COR-L47 (cell line): Measurements from ENCODE around the gene MCF2L.

Experiments used
- DNase-seq: peaks from one replicate; lab custom pipeline; 2025; lab: John Stamatoyannopoulos, UW

The MCF2L gene

DNA sequence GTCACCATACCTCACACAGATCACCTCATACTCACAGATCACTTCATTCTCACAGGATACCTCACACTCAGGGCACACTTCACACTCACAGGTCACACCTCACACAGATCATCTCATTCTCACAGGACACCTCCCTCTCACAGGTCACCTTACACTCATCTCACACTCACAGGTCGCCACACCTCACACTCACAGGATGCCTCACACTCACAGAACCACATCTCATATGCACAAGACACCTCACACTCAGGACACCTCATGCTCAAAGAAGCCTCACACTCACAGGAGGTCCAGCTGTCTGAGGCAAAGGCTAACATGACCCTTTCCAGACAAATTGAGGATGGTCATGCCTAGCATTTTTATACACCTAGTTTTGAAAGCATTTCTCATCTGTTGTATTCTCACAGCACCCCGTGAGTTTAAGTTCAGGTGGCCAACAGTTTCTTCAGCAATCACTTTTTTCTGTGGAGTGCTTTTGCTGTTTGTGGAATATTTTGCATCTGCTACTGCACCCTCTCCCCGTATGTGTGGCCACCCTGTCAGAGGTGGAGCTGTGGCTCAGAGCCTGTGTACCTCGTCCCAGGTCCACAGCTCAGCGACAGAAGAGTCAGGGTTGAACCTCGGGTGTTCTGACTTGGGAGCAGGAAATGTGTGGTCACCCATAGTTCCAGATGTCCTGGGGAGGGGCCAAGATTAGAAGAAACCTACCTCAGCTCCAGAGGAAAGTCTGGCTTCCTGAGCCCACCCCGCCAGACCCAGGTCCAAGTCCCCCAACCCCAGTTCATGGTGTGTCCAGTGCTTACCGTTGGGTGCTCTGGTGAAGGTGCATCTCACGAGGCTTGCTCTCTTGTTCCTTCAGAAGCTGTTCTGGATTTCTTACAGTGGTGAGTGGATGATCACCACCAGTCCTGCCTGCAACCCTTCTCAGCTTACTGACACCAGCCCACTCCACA is 144.2 kb downstream of the MCF2L start:
- DNase-seq, result no peak

DNA sequence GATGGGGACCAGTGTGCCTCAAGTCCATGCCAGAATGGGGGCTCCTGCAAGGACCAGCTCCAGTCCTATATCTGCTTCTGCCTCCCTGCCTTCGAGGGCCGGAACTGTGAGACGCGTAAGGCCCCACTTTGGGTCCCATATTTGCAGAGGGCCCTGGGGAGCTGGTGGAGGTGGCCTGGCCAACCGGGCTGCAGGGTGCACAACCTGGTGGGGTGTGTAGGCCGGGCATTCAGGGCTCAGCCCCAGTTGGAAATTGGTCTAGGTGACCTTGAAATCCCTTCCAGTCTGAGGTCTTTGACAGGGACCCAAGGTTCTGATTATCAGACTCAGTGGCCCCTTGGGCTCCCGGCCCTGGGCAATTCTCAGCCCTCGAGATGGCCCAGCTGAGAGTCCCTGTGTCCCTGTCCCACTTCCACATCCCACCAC is 144.8 kb downstream of the MCF2L start:
- no peak for DNase-seq

DNA sequence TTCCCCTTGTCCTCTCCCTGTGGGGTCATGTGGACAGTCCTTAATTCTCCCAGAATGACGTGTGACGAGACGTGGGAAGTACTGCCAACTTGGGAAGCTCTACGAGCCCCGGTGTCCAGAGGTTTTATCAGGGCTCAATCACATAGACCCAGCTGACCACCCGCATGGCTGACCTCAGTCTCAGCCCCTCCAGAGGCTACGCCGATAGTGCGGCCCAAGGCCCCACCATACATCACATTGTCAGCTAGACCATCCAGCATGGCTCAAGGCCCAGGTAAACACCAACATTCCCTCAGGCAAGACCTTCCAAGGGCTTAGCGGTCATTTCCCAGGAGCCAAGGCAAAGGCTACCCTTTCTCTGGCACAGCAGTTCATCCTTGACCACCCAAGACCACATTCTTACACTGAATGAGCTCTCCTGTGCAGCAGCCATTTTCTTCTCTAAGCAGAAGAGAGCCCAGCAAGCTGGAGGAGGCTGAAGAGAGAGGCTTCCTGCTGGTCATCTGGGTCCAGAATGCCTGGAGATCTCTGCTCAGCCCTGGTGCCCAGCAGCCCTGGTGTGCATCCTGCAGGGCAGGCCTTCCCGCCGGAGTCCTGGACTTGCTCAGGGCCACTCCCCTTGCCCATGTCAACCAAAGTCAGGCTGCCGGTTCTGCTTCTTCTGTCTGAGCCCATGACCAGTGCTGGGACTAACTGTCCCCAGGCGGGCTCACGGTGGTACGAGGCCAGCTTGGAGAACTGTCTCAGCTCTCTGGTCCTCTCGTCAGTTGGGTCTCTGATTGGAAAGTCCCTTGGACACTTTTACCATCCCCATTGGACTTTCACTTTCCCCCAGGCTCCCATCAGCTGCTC is 145.7 kb downstream of the MCF2L start:
- DNase-seq, result no peak

DNA sequence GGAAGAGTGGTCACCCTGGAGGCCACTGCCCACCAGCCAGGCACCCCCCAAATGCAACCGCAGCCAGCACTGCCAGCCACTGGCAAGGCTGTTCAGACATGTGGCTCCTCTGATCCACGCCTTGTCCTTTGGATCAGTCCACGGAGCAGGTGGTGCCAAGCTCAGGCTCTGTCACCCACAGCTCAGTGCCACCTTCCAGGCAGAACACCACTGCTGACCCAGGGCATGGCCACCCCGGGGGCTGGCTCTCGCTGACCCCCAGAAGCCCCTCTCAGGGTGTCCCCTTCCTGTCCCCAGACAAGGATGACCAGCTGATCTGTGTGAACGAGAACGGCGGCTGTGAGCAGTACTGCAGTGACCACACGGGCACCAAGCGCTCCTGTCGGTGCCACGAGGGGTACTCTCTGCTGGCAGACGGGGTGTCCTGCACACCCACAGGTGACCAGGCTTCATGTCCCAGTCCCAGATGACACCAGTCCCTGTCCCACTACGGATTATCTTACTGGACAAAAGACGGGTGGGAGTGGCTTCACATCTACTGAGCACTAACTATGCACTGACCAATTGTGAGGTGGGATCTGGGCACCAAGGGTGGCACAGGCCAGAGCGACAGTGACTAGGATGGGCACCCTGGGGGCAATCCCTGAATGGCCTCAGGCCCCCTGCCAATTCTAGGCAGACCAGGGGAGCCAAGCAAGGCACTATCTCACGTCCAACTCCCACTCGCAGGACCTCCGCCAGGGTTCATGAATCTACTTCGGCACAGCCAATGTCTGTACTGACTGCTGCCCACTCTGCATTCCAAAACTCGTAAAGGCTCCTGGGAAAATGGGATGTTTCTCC is 146.6 kb downstream of the MCF2L start:
- DNase-seq, result no peak

DNA sequence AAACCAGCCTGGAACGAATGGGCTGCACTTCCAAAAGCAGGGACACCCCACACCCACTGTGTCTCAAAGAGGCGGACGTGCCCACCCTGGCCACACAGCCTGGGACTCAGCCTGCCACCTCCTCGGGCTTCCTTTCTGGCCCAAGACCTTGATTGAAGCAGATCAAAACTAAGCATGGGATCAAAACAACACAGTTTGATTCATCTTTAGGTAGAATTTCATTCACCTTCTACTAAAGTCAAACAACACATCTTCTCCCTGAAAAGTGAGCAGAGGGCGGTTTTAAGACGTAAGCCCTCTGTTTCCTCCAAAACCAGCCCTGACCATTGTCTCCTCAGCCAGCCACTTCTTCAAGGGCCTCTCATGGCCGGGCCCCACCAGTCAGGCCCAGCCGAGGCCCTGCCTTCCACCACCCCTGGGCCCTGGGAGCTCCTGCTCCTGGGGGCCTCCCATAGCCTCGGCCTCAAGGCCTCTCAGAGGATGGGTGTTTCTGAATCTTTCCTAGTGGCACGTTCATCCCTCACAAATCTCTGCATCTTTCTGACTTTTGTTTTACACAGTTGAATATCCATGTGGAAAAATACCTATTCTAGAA is 147.3 kb downstream of the MCF2L start:
- no peak for DNase-seq

DNA sequence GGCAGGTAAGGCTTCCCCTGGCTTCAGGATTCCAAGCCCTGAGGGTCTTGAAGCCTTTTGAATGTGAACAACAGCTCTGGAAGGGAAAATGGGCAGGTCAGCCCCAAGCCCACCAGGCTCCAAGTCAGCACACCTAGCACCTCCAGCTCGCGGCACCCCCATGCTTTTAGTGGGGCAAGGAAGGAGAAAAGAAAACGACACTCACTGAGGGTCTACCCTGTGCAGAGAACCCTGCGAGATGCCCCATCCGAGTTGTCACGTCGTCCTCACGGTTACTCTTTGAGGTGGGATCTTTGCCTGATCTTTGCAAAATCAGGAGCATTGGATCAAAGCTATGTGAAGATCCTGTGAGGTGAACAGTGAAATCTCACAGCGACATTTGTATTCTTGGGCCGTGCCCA is 147.9 kb downstream of the MCF2L start:
- DNase-seq, result no peak

DNA sequence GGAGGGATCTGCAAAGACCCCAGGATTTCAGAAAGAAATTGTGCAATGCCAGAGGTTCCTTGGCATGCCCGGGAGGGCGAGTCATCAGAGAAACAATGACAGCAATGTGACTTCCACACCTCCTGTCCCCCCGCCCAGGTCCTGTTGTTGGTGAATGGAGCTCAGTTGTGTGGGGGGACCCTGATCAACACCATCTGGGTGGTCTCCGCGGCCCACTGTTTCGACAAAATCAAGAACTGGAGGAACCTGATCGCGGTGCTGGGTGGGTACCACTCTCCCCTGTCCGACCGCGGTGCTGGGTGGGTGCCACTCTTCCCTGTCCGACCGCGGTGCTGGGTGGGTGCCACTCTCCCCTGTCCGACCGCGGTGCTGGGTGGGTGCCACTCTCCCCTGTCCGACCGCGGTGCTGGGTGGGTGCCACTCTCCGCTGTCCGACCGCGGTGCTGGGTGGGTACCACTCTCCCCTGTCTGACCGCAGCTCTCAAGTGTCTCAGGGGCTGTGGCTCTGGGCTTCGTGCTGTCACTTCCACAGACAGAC is 148.4 kb downstream of the MCF2L start:
- DNase-seq, result no peak

DNA sequence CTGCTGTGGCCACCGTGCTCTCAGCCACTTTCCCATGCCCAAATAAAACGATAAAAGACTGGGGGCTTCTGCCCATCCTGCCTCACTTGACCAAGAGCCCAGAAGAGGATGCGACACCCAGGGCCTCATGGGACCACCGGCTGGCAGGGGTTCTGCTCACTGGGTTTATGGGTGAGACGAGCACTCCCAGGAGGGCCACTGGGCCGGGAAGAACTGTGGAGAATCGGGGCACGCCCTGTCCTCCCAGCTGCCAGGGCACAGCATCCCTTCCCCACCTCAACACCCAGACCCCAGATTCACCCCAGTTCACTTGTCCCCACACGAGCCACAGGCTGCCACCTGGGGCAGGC is 148.9 kb downstream of the MCF2L start:
- DNase-seq, result no peak

DNA sequence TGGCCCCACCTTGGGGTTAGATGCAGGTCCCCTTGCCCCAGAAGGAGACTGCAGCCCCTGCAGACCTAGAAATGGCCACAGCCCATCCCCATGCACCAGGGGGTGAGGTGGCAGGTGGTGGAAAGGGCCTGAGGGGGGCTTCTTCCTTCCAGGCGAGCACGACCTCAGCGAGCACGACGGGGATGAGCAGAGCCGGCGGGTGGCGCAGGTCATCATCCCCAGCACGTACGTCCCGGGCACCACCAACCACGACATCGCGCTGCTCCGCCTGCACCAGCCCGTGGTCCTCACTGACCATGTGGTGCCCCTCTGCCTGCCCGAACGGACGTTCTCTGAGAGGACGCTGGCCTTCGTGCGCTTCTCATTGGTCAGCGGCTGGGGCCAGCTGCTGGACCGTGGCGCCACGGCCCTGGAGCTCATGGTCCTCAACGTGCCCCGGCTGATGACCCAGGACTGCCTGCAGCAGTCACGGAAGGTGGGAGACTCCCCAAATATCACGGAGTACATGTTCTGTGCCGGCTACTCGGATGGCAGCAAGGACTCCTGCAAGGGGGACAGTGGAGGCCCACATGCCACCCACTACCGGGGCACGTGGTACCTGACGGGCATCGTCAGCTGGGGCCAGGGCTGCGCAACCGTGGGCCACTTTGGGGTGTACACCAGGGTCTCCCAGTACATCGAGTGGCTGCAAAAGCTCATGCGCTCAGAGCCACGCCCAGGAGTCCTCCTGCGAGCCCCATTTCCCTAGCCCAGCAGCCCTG is 149.4 kb downstream of the MCF2L start:
- DNase-seq, result no peak

DNA sequence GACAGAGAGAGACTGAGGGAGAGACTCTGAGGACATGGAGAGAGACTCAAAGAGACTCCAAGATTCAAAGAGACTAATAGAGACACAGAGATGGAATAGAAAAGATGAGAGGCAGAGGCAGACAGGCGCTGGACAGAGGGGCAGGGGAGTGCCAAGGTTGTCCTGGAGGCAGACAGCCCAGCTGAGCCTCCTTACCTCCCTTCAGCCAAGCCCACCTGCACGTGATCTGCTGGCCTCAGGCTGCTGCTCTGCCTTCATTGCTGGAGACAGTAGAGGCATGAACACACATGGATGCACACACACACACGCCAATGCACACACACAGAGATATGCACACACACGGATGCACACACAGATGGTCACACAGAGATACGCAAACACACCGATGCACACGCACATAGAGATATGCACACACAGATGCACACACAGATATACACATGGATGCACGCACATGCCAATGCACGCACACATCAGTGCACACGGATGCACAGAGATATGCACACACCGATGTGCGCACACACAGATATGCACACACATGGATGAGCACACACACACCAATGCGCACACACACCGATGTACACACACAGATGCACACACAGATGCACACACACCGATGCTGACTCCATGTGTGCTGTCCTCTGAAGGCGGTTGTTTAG is 150.3 kb downstream of the MCF2L start:
- no peak for DNase-seq

DNA sequence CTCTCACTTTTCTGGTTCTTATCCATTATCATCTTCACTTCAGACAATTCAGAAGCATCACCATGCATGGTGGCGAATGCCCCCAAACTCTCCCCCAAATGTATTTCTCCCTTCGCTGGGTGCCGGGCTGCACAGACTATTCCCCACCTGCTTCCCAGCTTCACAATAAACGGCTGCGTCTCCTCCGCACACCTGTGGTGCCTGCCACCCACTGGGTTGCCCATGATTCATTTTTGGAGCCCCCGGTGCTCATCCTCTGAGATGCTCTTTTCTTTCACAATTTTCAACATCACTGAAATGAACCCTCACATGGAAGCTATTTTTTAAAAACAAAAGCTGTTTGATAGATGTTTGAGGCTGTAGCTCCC is 150.8 kb downstream of the MCF2L start:
- no peak for DNase-seq

DNA sequence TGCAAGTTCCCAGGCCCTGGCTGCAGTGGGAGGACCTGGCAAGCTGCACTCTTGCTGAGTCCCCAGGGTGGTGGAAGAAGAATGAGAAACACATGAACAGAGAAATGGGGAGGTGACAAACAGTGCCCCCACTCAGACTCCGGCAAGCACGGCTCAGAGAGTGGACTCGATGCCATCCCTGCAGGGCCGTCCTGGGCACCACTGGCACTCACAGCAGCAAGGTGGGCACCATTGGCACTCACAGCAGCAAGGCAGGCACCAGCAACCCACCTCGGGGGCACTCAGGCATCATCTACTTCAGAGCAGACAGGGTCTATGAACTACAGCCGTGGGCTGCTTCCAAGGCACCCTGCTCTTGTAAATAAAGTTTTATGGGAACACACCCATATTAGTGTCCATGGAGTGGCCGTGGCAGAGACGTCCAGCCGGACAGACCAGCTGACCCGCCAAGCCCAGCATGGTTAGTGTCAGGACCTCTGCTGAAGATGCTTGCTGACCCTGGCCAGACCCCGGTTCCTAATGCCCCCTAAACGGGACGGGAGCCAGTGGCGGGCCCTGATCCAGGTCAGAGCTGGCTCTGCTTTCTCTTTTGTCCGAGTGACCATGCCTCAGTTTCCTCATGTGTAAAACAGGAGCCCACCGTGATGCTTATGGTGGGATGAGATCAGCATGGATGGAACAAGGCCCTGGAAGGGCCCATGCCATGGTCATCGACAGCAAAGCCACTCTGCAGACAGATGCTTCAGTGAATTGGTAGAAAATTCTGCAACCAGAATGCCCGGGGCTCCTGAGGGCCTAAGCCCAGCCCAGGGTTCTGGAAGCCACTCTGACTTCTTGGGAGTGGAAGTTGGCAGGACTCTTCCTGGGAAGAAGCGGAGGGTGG is 151.5 kb downstream of the MCF2L start:
- DNase-seq, result no peak

DNA sequence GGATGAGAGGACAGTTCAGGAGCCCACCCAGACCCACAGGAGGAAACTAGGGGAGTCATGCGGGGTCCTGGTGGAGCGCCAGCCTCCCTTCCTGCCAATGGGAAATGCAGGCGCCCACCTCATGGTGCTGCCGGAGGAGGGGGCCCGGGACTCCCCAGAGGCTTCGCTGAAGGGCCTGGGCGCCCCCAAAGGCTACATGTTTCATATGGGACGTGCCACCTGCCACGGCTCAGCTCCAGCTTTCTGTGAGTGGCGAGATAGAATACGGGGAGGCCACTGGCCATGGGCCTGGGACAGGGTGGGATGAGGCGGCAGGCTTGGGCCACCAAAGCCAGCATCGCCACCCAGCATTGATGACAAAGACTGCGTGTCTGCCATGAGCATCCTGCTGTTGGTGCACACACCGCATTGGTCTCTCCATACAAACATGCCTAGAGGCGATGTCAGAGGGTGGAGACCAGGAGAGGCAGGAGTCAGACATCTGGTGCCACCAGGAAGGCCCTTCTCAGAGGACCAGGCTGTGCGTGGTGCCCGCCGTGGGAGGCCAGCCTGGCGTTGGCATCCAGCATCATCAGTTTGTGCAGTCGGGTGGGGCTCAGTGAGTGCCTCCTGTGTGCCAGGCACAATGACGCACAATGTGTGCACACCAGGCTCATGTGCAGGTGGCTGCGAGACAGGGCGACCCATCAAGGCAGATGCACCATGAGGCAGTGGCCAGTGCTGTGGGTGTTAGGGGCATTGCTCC is 152.3 kb downstream of the MCF2L start:
- DNase-seq, result no peak

DNA sequence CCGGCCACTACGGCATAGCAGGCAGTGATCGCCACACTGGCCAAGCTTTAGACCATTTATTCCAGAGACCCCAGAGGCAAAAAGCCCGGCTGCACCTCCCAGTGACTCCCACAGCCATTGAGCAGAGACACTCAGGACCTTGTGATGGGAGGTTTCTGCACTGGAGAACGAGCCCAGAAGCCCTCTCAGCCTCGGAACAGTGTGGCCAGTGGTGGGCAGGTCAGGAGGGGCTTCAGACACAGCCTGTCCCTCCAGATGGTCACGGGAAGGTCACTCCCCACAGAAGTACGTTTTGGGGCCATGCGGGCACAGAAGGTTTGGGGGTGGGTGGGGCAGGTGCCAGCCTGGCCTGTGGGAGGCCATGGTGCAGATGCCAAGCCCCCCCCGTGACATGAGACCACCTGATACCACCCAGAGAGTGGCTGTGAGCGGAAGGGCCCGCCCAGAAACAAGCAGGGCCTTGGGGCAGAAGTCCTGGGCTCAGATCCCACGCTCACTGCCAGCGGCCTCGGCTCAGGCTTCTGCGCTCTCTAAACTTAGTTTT is 153.0 kb downstream of the MCF2L start:
- DNase-seq, result no peak

DNA sequence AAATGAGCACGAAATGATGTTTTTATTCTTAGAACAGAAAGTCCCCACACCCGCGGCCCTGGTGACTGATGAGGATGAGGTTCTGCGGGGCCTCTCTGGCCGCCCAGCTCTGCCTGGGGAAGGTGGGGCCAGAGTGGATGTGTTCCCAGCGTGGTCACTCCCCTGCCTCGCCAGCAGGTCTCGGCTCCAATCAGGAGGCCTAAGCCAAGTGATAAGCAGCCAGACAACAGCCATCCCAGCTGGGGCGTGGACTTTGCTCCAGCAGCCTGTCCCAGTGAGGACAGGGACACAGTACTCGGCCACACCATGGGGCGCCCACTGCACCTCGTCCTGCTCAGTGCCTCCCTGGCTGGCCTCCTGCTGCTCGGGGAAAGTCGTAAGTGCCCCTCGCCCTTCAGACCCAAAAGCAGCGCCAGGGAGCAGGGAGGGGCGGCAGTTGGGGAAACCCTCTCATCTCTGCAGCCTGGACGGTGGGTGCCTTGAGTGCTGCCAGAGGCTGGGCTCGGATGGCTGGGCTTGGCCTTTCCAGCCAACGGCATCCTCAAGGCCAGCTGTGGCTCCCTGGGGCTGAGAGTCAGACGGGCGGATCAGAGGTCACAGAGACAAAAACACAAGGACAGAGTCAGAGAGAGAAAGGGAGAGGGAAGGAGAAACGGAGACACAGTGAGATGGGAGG is 153.7 kb downstream of the MCF2L start, which contains the start of gene F10:
Gene F10, plus strand, starts transcription at position 250 of the 676 bp plus-strand sequence. Its CDS starts 57 bp downstream, at position 307.
- DNase-seq, result no peak

DNA sequence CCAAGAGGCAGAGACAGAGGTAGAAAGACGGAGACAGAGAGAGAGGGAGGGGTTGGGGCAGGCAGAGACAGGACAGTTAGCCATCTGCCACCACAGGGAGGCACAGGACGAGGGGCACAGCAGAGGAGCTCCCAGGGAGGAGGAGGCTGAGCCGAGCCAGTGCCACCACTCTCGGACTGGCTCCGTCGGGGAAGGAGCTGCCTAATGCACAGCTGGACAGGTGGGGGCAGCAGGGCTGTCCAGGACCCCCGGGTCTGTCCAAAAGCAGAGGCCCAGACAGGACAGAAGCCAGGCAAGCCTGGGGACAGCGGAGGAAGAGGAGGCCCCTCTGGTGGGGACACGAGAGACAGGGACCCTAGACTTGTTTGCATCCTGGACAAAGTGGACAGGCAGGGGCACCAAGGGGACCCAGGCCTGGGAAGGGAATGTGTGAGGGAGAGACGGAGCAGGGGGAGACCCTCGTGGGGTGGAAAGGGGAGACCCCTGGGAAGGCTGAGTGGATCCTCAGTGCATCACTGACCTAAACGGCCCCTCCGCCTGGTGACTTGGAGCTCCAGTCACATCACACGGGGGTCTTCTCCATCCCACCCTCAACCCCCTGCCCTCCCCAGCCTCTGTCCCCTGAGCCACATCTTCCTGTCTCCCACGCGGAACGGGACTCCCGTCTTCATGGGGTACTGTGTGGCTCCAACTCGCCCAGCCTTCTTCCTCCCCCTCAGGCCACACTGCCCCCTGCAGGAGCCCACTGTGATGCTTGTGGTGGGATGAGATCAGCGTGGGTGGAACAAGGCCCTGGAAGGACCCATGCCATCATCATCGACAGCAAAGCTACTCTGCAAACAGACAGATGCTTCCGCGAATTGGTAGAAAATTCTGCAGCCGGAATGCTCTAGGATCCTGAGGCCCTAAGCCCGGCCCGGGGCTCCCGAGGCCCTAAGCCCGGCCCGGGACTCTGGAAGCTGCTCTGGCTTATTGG is 154.5 kb downstream of the MCF2L start:
- DNase-seq, result no peak
